Skin of body (tissue), 2 donors: Measurements from ENCODE around the gene KLHDC4. TPM values are rescaled to one million over a fixed set of nuclear protein-coding genes. Genes with fewer than 3 reads are reported as not detected.
A peak's percentile ranks its signal among the peaks of the same experiment; 100 is the strongest.
"Not testable (repeated sequence)": the region's sequence is repeated elsewhere in the genome, so short reads cannot be mapped to it uniquely, and the experiment has no call there.

ENCODE experiments used
- DNase-seq: peaks from one replicate; lab custom pipeline; 2025; lab: John Stamatoyannopoulos, UW
- total RNA-seq: library from RNA; depleted of rRNA; stranded (reverse); fragments of >200 nt; gene quantifications from one replicate; pipeline ENCODE4 v1.2.3, GENCODE V29; 2014

Gene KLHDC4
- total RNA-seq, 1 donor from 2014 or later = 18.7 TPM

GRCh38 chr16:87721622-87722585 is 43.9 kb downstream of the KLHDC4 start:
- DNase-seq = no peak

GRCh38 chr16:87720446-87720845 is 45.3 kb downstream of the KLHDC4 start:
- no peak for DNase-seq

GRCh38 chr16:87718831-87719230 is 47.0 kb downstream of the KLHDC4 start:
- not testable (repeated sequence) for DNase-seq

- no peak for DNase-seq
Measured at GRCh38 chr16:87715658-87716057, 50.1 kb downstream of the KLHDC4 start.

GRCh38 chr16:87715231-87715630 is 50.6 kb downstream of the KLHDC4 start:
- no peak for DNase-seq

GRCh38 chr16:87713451-87714229 is 52.1 kb downstream of the KLHDC4 start:
- no peak for DNase-seq

- DNase-seq = no peak
Measured at GRCh38 chr16:87712184-87712762, 53.5 kb downstream of the KLHDC4 start.

- no peak for DNase-seq
Measured at GRCh38 chr16:87710887-87711286, 54.9 kb downstream of the KLHDC4 start.

GRCh38 chr16:87709677-87710076 is 56.1 kb downstream of the KLHDC4 start:
- no peak for DNase-seq

- DNase-seq = no peak
Measured at GRCh38 chr16:87708881-87709638, 56.7 kb downstream of the KLHDC4 start.

- DNase-seq = no peak
Measured at GRCh38 chr16:87707714-87708580, 57.8 kb downstream of the KLHDC4 start.

GRCh38 chr16:87707097-87707496 is 58.7 kb downstream of the KLHDC4 start:
- no peak for DNase-seq

- no peak for DNase-seq
Measured at GRCh38 chr16:87706278-87707000, 59.3 kb downstream of the KLHDC4 start.

GRCh38 chr16:87705771-87706277 is 60.0 kb downstream of the KLHDC4 start:
- no peak for DNase-seq

GRCh38 chr16:87704754-87705353 is 60.9 kb downstream of the KLHDC4 start:
- DNase-seq = no peak

- DNase-seq = no peak
Measured at GRCh38 chr16:87703835-87704375, 61.9 kb downstream of the KLHDC4 start.

GRCh38 chr16:87703071-87703470 is 62.7 kb downstream of the KLHDC4 start:
- DNase-seq = no peak

- peak; percentile 1 for DNase-seq
Measured at GRCh38 chr16:87702325-87702811, 63.4 kb downstream of the KLHDC4 start.
